Kidney (tissue), 14 donors: ENCODE measurements around the gene IGSF8. TPM values are rescaled to one million over a fixed set of nuclear protein-coding genes. Genes with fewer than 3 reads are reported as not detected.

ENCODE experiments used
- DNase-seq, 5 donors: peaks; one replicate each; pipeline ENCODE4 v3.0.0-alpha.2; 2013 to 2020
- FAIRE-seq: peaks from 2 replicates; lab custom pipeline; 2012; peaks lifted over from hg19 to GRCh38; lab: Jason Lieb, UNC
- H3K27ac ChIP-seq, 2 donors: one replicate each; pipeline ENCODE4 v1.7.0; 2013; ENCODE audit warnings: low read depth in 2 of 2, low read length in 2 of 2, inconsistent platforms in 1 of 2
- H3K27me3 ChIP-seq: one replicate; pipeline ENCODE4 v1.7.1; 2013; ENCODE audit warnings: low read length, inconsistent platforms; ENCODE audit not compliant: control insufficient read depth, insufficient read depth
- H3K36me3 ChIP-seq, 3 donors: one replicate each; pipeline versions ENCODE4 v1.7.0 to v1.7.1; 2013; ENCODE audit warnings: low read length in 3 of 3, control low read depth in 1 of 3, inconsistent platforms in 1 of 3; ENCODE audit not compliant: insufficient read depth in 3 of 3, control insufficient read depth in 2 of 3
- H3K4me1 ChIP-seq, 3 donors: one replicate each; pipeline versions ENCODE4 v1.7.0 to v1.7.1; 2013; ENCODE audit warnings: low read length in 3 of 3, inconsistent platforms in 1 of 3, low read depth in 1 of 3; ENCODE audit not compliant: control insufficient read depth in 2 of 3, insufficient read depth in 2 of 3
- H3K4me3 ChIP-seq, 3 donors: one replicate each; pipeline versions ENCODE4 v1.7.0 to v1.8.1; 2013; ENCODE audit warnings: low read length in 3 of 3, control low read depth in 1 of 3, inconsistent platforms in 1 of 3
- H3K9ac ChIP-seq, 3 donors: one replicate each; pipeline versions ENCODE4 v1.7.0 to v1.7.1; 2013; ENCODE audit warnings: low read length in 3 of 3, control low read depth in 1 of 3, inconsistent platforms in 1 of 3
- H3K9me3 ChIP-seq, 3 donors: one replicate each; pipeline versions ENCODE4 v1.7.0 to v1.7.1; 2013; ENCODE audit warnings: low read length in 3 of 3, control low read depth in 1 of 3, inconsistent platforms in 1 of 3; ENCODE audit not compliant: control insufficient read depth in 2 of 3, insufficient read depth in 1 of 3
- CTCF ChIP-seq: IDR thresholded peaks from 3 replicates; pipeline ENCODE4 v1.5.1; 2012; ENCODE audit warnings: mild to moderate bottlenecking, moderate library complexity, borderline replicate concordance; ENCODE audit not compliant: insufficient read depth; ENCODE audit errors: extremely low read depth
- intact Hi-C: fragments of 100-400 bp; cut with DNase I; formaldehyde crosslinking; loops from one replicate; pipeline ENCODE4 v1.11.1; 2022
- polyA plus RNA-seq: library from polyadenylated mRNA; stranded (reverse); fragments of 350-450 nt; fragmentation: Illumina TruSeq; extraction: RNeasy Lipid Tissue Mini Kit (QIAGEN cat#74804); gene quantifications from one replicate; pipeline ENCODE4 v1.2.3, GENCODE V29; 2014; ENCODE audit warnings: low read depth, low replicate concordance; ENCODE audit not compliant: insufficient read depth
- total RNA-seq: library from RNA; stranded (reverse); fragmentation: NEBNext Ultra II Directional; extraction: Animal tissue kit (Norgen Biotek cat#: 25700); gene quantifications from one replicate; pipeline ENCODE4 v1.2.1, GENCODE V29; 2021
- donor health status: control.
- donor health status: control.
- donor health status: control.
- donor health status: control.
- donor health status: control.
- donor health status: DM: yes; HTN: yes; CAD: no.
- donor health status: Normal renal cell carcinoma (clear cell type).

The IGSF8 gene
- total and polyA plus RNA-seq, 2 donors from 2014 or later, result 40.9 to 47.0 TPM

- Histone ChIP-seq H3K4me1 (peaks cover 0 to 24% (median 15%) of the 10 kb centered on the region in 3 donors), H3K27ac (no peak overlapping the region), H3K9me3 (no peaks in the 10 kb centered on the region), H3K9ac (no peak overlapping the region), H3K4me3 (no peak overlapping the region), H3K36me3 (peaks cover 0 to 10% (median 3%) of the 10 kb centered on the region in 3 donors), H3K27me3 (no peaks in the 10 kb centered on the region)
- FAIRE-seq, result no peak
- no peak for TF ChIP-seq CTCF
- DNase-seq, result no peak
- intact Hi-C loops, result no loop called here
Measured at GRCh38 chr1:160094291-160094625, 4.2 kb downstream of the IGSF8 start.

- no peak overlapping the region for H3K27ac ChIP-seq
- H3K27me3 ChIP-seq, result no peaks in the 10 kb centered on the region
- DNase-seq, result peak in 3 of 5 donors; percentile 16 to 49 (median 40)
- no peak overlapping the region for H3K4me3 ChIP-seq
- no peak for FAIRE-seq
- intact Hi-C loops, result no loop called here
- peaks cover 0 to 15% (median 3%) of the 10 kb centered on the region in 3 donors for H3K36me3 ChIP-seq
- peaks cover 0 to 24% (median 15%) of the 10 kb centered on the region in 3 donors for H3K4me1 ChIP-seq
- H3K9me3 ChIP-seq, result no peaks in the 10 kb centered on the region
- TF ChIP-seq CTCF, result no peak
- no peak overlapping the region for H3K9ac ChIP-seq
Measured at GRCh38 chr1:160093624-160094290, 4.7 kb downstream of the IGSF8 start.

- H3K36me3 ChIP-seq, result peaks cover 0 to 19% (median 3%) of the 10 kb centered on the region in 3 donors
- intact Hi-C loops, result no loop called here
- no peak overlapping the region for H3K4me3 ChIP-seq
Measured at GRCh38 chr1:160093069-160093395, 5.4 kb downstream of the IGSF8 start.

More at GRCh38 chr1:160093069-160093395, 5.4 kb downstream of the IGSF8 start:
- Histone ChIP-seq H3K9me3 (no peaks in the 10 kb centered on the region), H3K9ac (no peak overlapping the region), H3K4me1 (peaks cover 0 to 24% (median 15%) of the 10 kb centered on the region in 3 donors), H3K27ac (no peak overlapping the region), H3K27me3 (no peaks in the 10 kb centered on the region)
- FAIRE-seq (no peak), DNase-seq (peak in 1 of 5 donors; percentile 35)
- TF ChIP-seq CTCF, result no peak
